ENCODE data around the gene PES1. TPM values are rescaled to one million over a fixed set of nuclear protein-coding genes. Genes with fewer than 3 reads are reported as not detected.

The PES1 gene
- total RNA-seq, 1 experiment from 2014 or later = 111 TPM

DNA sequence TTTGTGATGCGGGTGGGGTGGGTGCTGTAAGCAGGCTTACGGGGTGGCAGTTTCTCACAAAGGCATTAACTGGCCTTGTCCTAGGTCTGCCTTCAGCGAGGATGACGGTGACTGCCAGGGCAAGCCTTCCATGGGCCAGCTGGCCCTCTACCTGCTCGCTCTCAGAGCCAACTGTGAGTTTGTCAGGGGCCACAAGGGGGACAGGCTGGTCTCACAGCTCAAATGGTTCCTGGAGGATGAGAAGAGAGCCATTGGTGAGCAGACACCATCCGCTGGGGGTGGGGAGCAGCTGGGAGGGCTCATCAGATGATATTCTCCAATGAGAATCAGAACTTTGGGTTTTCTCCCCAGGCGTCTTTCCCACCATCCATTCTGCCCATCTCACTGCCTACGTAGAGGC lies 21.1 kb upstream of the PES1 start:
- no peak for ATAC-seq
- POLR2A ChIA-PET = no interaction called here

GRCh38 chr22:30611197-30611596 lies 19.5 kb upstream of the PES1 start:
- ChIA-PET POLR2A (no interaction called here), CTCF (interaction anchor here (0.5 kb wide), 1 partner anchor 198 kb away, joined by 3 read pairs; no protein-coding TSS in a partner anchor)
- H3K4me3 ChIP-seq (ENCODE audit: low read depth in 2 of 2, low read length in 2 of 2) = no peak overlapping the region
- peaks cover 3% of the 10 kb centered on the region for H3K4me1 ChIP-seq (ENCODE audit: control insufficient read depth, insufficient read depth, low read length)
- intact Hi-C loops (cut with micrococcal nuclease; ENCODE audit: unreplicated experiment) = no loop called here
- BruUV-seq (replicated peaks) = no TSS peak
- no peaks in the 10 kb centered on the region for H3K9me3 ChIP-seq (ENCODE audit: control insufficient read depth, insufficient read depth, low read depth, low read length)
- H3K27ac ChIP-seq (ENCODE audit: low read length) = no peak overlapping the region
- H3K27me3 ChIP-seq (ENCODE audit: control insufficient read depth, insufficient read depth, low read length) = no peaks in the 10 kb centered on the region
- H3K36me3 ChIP-seq (ENCODE audit: control insufficient read depth, insufficient read depth, low read length) = no peaks in the 10 kb centered on the region
- in situ Hi-C loops (cut with HindIII; ENCODE audit: low pct_unique_long_range_greater_than_20kb, low sequenced_read_pairs) = no loop called here
- TF ChIP-seq, protein P1, sequence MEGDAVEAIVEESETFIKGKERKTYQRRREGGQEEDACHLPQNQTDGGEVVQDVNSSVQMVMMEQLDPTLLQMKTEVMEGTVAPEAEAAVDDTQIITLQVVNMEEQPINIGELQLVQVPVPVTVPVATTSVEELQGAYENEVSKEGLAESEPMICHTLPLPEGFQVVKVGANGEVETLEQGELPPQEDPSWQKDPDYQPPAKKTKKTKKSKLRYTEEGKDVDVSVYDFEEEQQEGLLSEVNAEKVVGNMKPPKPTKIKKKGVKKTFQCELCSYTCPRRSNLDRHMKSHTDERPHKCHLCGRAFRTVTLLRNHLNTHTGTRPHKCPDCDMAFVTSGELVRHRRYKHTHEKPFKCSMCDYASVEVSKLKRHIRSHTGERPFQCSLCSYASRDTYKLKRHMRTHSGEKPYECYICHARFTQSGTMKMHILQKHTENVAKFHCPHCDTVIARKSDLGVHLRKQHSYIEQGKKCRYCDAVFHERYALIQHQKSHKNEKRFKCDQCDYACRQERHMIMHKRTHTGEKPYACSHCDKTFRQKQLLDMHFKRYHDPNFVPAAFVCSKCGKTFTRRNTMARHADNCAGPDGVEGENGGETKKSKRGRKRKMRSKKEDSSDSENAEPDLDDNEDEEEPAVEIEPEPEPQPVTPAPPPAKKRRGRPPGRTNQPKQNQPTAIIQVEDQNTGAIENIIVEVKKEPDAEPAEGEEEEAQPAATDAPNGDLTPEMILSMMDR (IDR thresholded peaks at IDR 0.05) = no peak
- TF ChIP-seq, protein P2, sequence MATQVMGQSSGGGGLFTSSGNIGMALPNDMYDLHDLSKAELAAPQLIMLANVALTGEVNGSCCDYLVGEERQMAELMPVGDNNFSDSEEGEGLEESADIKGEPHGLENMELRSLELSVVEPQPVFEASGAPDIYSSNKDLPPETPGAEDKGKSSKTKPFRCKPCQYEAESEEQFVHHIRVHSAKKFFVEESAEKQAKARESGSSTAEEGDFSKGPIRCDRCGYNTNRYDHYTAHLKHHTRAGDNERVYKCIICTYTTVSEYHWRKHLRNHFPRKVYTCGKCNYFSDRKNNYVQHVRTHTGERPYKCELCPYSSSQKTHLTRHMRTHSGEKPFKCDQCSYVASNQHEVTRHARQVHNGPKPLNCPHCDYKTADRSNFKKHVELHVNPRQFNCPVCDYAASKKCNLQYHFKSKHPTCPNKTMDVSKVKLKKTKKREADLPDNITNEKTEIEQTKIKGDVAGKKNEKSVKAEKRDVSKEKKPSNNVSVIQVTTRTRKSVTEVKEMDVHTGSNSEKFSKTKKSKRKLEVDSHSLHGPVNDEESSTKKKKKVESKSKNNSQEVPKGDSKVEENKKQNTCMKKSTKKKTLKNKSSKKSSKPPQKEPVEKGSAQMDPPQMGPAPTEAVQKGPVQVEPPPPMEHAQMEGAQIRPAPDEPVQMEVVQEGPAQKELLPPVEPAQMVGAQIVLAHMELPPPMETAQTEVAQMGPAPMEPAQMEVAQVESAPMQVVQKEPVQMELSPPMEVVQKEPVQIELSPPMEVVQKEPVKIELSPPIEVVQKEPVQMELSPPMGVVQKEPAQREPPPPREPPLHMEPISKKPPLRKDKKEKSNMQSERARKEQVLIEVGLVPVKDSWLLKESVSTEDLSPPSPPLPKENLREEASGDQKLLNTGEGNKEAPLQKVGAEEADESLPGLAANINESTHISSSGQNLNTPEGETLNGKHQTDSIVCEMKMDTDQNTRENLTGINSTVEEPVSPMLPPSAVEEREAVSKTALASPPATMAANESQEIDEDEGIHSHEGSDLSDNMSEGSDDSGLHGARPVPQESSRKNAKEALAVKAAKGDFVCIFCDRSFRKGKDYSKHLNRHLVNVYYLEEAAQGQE (IDR thresholded peaks at IDR 0.05; ENCODE audit: insufficient read depth in 1 of 2, low read depth in 2 of 2, low read length in 1 of 2) = no peak
- TF ChIP-seq POLR2AphosphoS5 (IDR thresholded peaks at IDR 0.05; ENCODE audit: low read depth, low read length) = no peak
- no peak for TF ChIP-seq TCF7L2 (IDR thresholded peaks at IDR 0.05; ENCODE audit: low read depth, low read length)
- TF ChIP-seq SIN3A (IDR thresholded peaks at IDR 0.05; ENCODE audit: borderline replicate concordance, insufficient read depth, low read depth, low read length) = no peak
- DNase-seq (ENCODE audit: low read depth, low spot score) = no peak
- no peak for ATAC-seq

More for the DNA sequence above, 21.1 kb upstream of the PES1 start:
- TF ChIP-seq, protein P1 (IDR thresholded peaks at IDR 0.05) = no peak
- TF ChIP-seq POLR2AphosphoS5 (IDR thresholded peaks at IDR 0.05; ENCODE audit: low read depth, low read length) = no peak
- TF ChIP-seq, protein P2 (IDR thresholded peaks at IDR 0.05; ENCODE audit: insufficient read depth in 1 of 2, low read depth in 2 of 2, low read length in 1 of 2) = no peak
- no peak for TF ChIP-seq SIN3A (IDR thresholded peaks at IDR 0.05; ENCODE audit: borderline replicate concordance, insufficient read depth, low read depth, low read length)
- no peaks in the 10 kb centered on the region for H3K27me3 ChIP-seq (ENCODE audit: control insufficient read depth, insufficient read depth, low read length)
- H3K4me3 ChIP-seq (ENCODE audit: low read depth in 2 of 2, low read length in 2 of 2) = no peak overlapping the region
- no peak for DNase-seq (ENCODE audit: low read depth, low spot score)
- CTCF ChIA-PET = no interaction called here
- no peaks in the 10 kb centered on the region; the same call in 1 of the 2 replicates for H3K4me1 ChIP-seq (ENCODE audit: control insufficient read depth, insufficient read depth, low read length)
- no peaks in the 10 kb centered on the region for H3K36me3 ChIP-seq (ENCODE audit: control insufficient read depth, insufficient read depth, low read length)
- no peaks in the 10 kb centered on the region for H3K9me3 ChIP-seq (ENCODE audit: control insufficient read depth, insufficient read depth, low read depth, low read length)
- intact Hi-C loops (cut with micrococcal nuclease; ENCODE audit: unreplicated experiment) = no loop called here
- BruUV-seq (replicated peaks) = no TSS peak
- in situ Hi-C loops (cut with HindIII; ENCODE audit: low pct_unique_long_range_greater_than_20kb, low sequenced_read_pairs) = no loop called here
- no peak overlapping the region for H3K27ac ChIP-seq (ENCODE audit: low read length)
